IPS-NIHi7 (cell line): ENCODE results near the gene PRR23E.

Source experiments
- DNase-seq: peaks from one replicate; pipeline ENCODE4 v3.0.0; 2012; ENCODE audit warnings: mixed read lengths; ENCODE audit errors: extremely low spot score

PRR23E gene

GRCh38 chr3:127185268-127185667, 7.7 kb upstream of the PRR23E start:
- DNase-seq = no peak

GRCh38 chr3:127185962-127186674, 6.8 kb upstream of the PRR23E start:
- DNase-seq = no peak

- no peak for DNase-seq
Measured at GRCh38 chr3:127187316-127187715, 5.6 kb upstream of the PRR23E start.

- DNase-seq = no peak
Measured at GRCh38 chr3:127193341-127193740, 410 bp downstream of the PRR23E start.

GRCh38 chr3:127193775-127194174, 844 bp downstream of the PRR23E start:
- DNase-seq = no peak

- peak; percentile 4 for DNase-seq
Measured at GRCh38 chr3:127194601-127195187, 1.8 kb downstream of the PRR23E start.

- no peak for DNase-seq
Measured at GRCh38 chr3:127195417-127195816, 2.5 kb downstream of the PRR23E start.

- no peak for DNase-seq
Measured at GRCh38 chr3:127196002-127196401, 3.1 kb downstream of the PRR23E start.

GRCh38 chr3:127196466-127197299, 3.8 kb downstream of the PRR23E start:
- DNase-seq = peak; percentile 3

GRCh38 chr3:127197300-127198189, 4.6 kb downstream of the PRR23E start:
- DNase-seq = peak; percentile 55

- no peak for DNase-seq
Measured at GRCh38 chr3:127200086-127200691, 7.3 kb downstream of the PRR23E start.

- DNase-seq = no peak
Measured at GRCh38 chr3:127203024-127203423, 10.1 kb downstream of the PRR23E start.

- DNase-seq = peak; percentile 5
Measured at GRCh38 chr3:127204841-127205582, 12.1 kb downstream of the PRR23E start.

- no peak for DNase-seq
Measured at GRCh38 chr3:127206154-127206553, 13.2 kb downstream of the PRR23E start.

GRCh38 chr3:127206611-127207516, 13.9 kb downstream of the PRR23E start:
- peak; percentile 4 for DNase-seq

- DNase-seq = no peak
Measured at GRCh38 chr3:127207727-127208482, 15.0 kb downstream of the PRR23E start.

- DNase-seq = peak; percentile 10
Measured at GRCh38 chr3:127208483-127209100, 15.7 kb downstream of the PRR23E start.

- no peak for DNase-seq
Measured at GRCh38 chr3:127209155-127209839, 16.4 kb downstream of the PRR23E start.
